ENCODE measurements around the gene MLXIP. TPM values are rescaled to one million over a fixed set of nuclear protein-coding genes. Genes with fewer than 3 reads are reported as not detected.
"Not testable (repeated sequence)": the region's sequence is repeated elsewhere in the genome, so short reads cannot be mapped to it uniquely, and the experiment has no call there.

Gene MLXIP
- total RNA-seq, 1 donor from 2014 or later = 41.4 TPM

- Mint-ChIP-seq H3K9me3 (no peaks in the 10 kb centered on the region), H3K4me1 (ENCODE audit: low read depth) (no peaks in the 10 kb centered on the region), H3K36me3 (ENCODE audit: low read depth) (no peaks in the 10 kb centered on the region), H3K4me3 (ENCODE audit: low read depth) (no peak overlapping the region), H3K27ac (no peak overlapping the region), H3K27me3 (ENCODE audit: low read depth) (no peaks in the 10 kb centered on the region)
- no peak for DNase-seq (ENCODE audit: low spot score)
- intact Hi-C loops (cut with micrococcal nuclease) = no loop called here
Measured at GRCh38 chr12:122043476-122043875, 35.1 kb upstream of the MLXIP start.

- Mint-ChIP-seq H3K4me1 (ENCODE audit: low read depth) (no peaks in the 10 kb centered on the region), H3K27me3 (ENCODE audit: low read depth) (no peaks in the 10 kb centered on the region), H3K4me3 (ENCODE audit: low read depth) (no peak overlapping the region), H3K36me3 (ENCODE audit: low read depth) (no peaks in the 10 kb centered on the region), H3K9me3 (no peaks in the 10 kb centered on the region), H3K27ac (no peak overlapping the region)
- DNase-seq (ENCODE audit: low spot score) = no peak
- intact Hi-C loops (cut with micrococcal nuclease) = no loop called here
Measured at GRCh38 chr12:122045262-122045661, 33.3 kb upstream of the MLXIP start.

- no peak overlapping the region for H3K4me3 Mint-ChIP-seq (ENCODE audit: low read depth)
- no peak overlapping the region for H3K27ac Mint-ChIP-seq
- H3K36me3 Mint-ChIP-seq (ENCODE audit: low read depth) = no peaks in the 10 kb centered on the region
- H3K27me3 Mint-ChIP-seq (ENCODE audit: low read depth) = no peaks in the 10 kb centered on the region
- no peak for DNase-seq (ENCODE audit: low spot score)
- intact Hi-C loops (cut with micrococcal nuclease) = no loop called here
- H3K4me1 Mint-ChIP-seq (ENCODE audit: low read depth) = no peaks in the 10 kb centered on the region
- H3K9me3 Mint-ChIP-seq = no peaks in the 10 kb centered on the region
Measured at GRCh38 chr12:122046145-122046544, 32.4 kb upstream of the MLXIP start.

GRCh38 chr12:122048151-122048550, 30.4 kb upstream of the MLXIP start:
- intact Hi-C loops (cut with micrococcal nuclease) = no loop called here
- H3K9me3 Mint-ChIP-seq = no peaks in the 10 kb centered on the region
- H3K36me3 Mint-ChIP-seq (ENCODE audit: low read depth) = no peaks in the 10 kb centered on the region
- H3K27ac Mint-ChIP-seq = no peak overlapping the region
- H3K27me3 Mint-ChIP-seq (ENCODE audit: low read depth) = no peaks in the 10 kb centered on the region
- no peak for DNase-seq (ENCODE audit: low spot score)
- H3K4me3 Mint-ChIP-seq (ENCODE audit: low read depth) = no peak overlapping the region
- no peaks in the 10 kb centered on the region for H3K4me1 Mint-ChIP-seq (ENCODE audit: low read depth)

- no peaks in the 10 kb centered on the region for H3K9me3 Mint-ChIP-seq
- H3K4me3 Mint-ChIP-seq (ENCODE audit: low read depth) = no peak overlapping the region
- H3K36me3 Mint-ChIP-seq (ENCODE audit: low read depth) = no peaks in the 10 kb centered on the region
- peaks cover 2% of the 10 kb centered on the region for H3K4me1 Mint-ChIP-seq (ENCODE audit: low read depth)
- H3K27ac Mint-ChIP-seq = no peak overlapping the region
- H3K27me3 Mint-ChIP-seq (ENCODE audit: low read depth) = no peaks in the 10 kb centered on the region
- intact Hi-C loops (cut with micrococcal nuclease) = no loop called here
- no peak for DNase-seq (ENCODE audit: low spot score)
Measured at GRCh38 chr12:122049827-122050226, 28.7 kb upstream of the MLXIP start.

- no peaks in the 10 kb centered on the region for H3K9me3 Mint-ChIP-seq
Measured at GRCh38 chr12:122050706-122051105, 27.9 kb upstream of the MLXIP start.

GRCh38 chr12:122051231-122051876, 27.2 kb upstream of the MLXIP start:
- DNase-seq (ENCODE audit: low spot score) = no peak
- no peak overlapping the region for H3K4me3 Mint-ChIP-seq (ENCODE audit: low read depth)
- intact Hi-C loops (cut with micrococcal nuclease) = no loop called here
- H3K4me1 Mint-ChIP-seq (ENCODE audit: low read depth) = peaks cover 2% of the 10 kb centered on the region
- no peaks in the 10 kb centered on the region for H3K9me3 Mint-ChIP-seq
- no peak overlapping the region for H3K27ac Mint-ChIP-seq
- H3K27me3 Mint-ChIP-seq (ENCODE audit: low read depth) = no peaks in the 10 kb centered on the region
- no peaks in the 10 kb centered on the region for H3K36me3 Mint-ChIP-seq (ENCODE audit: low read depth)

More at GRCh38 chr12:122050706-122051105, 27.9 kb upstream of the MLXIP start:
- peaks cover 2% of the 10 kb centered on the region for H3K4me1 Mint-ChIP-seq (ENCODE audit: low read depth)
- H3K36me3 Mint-ChIP-seq (ENCODE audit: low read depth) = no peaks in the 10 kb centered on the region
- intact Hi-C loops (cut with micrococcal nuclease) = no loop called here
- no peak for DNase-seq (ENCODE audit: low spot score)
- H3K27me3 Mint-ChIP-seq (ENCODE audit: low read depth) = no peaks in the 10 kb centered on the region
- H3K27ac Mint-ChIP-seq = no peak overlapping the region
- H3K4me3 Mint-ChIP-seq (ENCODE audit: low read depth) = no peak overlapping the region

- peaks cover 6% of the 10 kb centered on the region for H3K36me3 Mint-ChIP-seq (ENCODE audit: low read depth)
- H3K4me3 Mint-ChIP-seq (ENCODE audit: low read depth) = no peak overlapping the region
- intact Hi-C loops (cut with micrococcal nuclease) = no loop called here
- no peaks in the 10 kb centered on the region for H3K27me3 Mint-ChIP-seq (ENCODE audit: low read depth)
- no peak overlapping the region for H3K27ac Mint-ChIP-seq
- no peaks in the 10 kb centered on the region for H3K9me3 Mint-ChIP-seq
- DNase-seq (ENCODE audit: low spot score) = no peak
- peaks cover 2% of the 10 kb centered on the region for H3K4me1 Mint-ChIP-seq (ENCODE audit: low read depth)
Measured at GRCh38 chr12:122052285-122052684, 26.3 kb upstream of the MLXIP start.

- intact Hi-C loops (cut with micrococcal nuclease) = loop anchor here (1.0 kb wide), 2 partner anchors 68 to 136 kb away; no protein-coding TSS in a partner anchor
- Mint-ChIP-seq H3K27me3 (ENCODE audit: low read depth) (no peaks in the 10 kb centered on the region), H3K4me3 (ENCODE audit: low read depth) (no peak overlapping the region), H3K4me1 (ENCODE audit: low read depth) (peaks cover 2% of the 10 kb centered on the region), H3K27ac (no peak overlapping the region), H3K9me3 (no peaks in the 10 kb centered on the region), H3K36me3 (ENCODE audit: low read depth) (peaks cover 8% of the 10 kb centered on the region)
- no peak for DNase-seq (ENCODE audit: low spot score)
Measured at GRCh38 chr12:122054842-122055520, 23.6 kb upstream of the MLXIP start.

- H3K27ac Mint-ChIP-seq; H3K4me3 Mint-ChIP-seq (ENCODE audit: low read depth); H3K27me3 Mint-ChIP-seq (ENCODE audit: low read depth); DNase-seq (ENCODE audit: low spot score); intact Hi-C loops (cut with micrococcal nuclease); H3K9me3 Mint-ChIP-seq; H3K36me3 Mint-ChIP-seq (ENCODE audit: low read depth); H3K4me1 Mint-ChIP-seq (ENCODE audit: low read depth): not testable (repeated sequence)
Measured at GRCh38 chr12:122056406-122056805, 22.1 kb upstream of the MLXIP start.

- intact Hi-C loops (cut with micrococcal nuclease) = no loop called here
- peaks cover 8% of the 10 kb centered on the region for H3K36me3 Mint-ChIP-seq (ENCODE audit: low read depth)
- H3K27ac Mint-ChIP-seq = no peak overlapping the region
- DNase-seq (ENCODE audit: low spot score) = no peak
- no peaks in the 10 kb centered on the region for H3K27me3 Mint-ChIP-seq (ENCODE audit: low read depth)
- no peak overlapping the region for H3K4me3 Mint-ChIP-seq (ENCODE audit: low read depth)
- H3K4me1 Mint-ChIP-seq (ENCODE audit: low read depth) = peaks cover 2% of the 10 kb centered on the region
- H3K9me3 Mint-ChIP-seq = no peaks in the 10 kb centered on the region
Measured at GRCh38 chr12:122057007-122057735, 21.4 kb upstream of the MLXIP start.

- H3K4me1 Mint-ChIP-seq (ENCODE audit: low read depth) = peaks cover 2% of the 10 kb centered on the region
- H3K9me3 Mint-ChIP-seq = no peaks in the 10 kb centered on the region
- H3K27ac Mint-ChIP-seq = no peak overlapping the region
- no peak overlapping the region for H3K4me3 Mint-ChIP-seq (ENCODE audit: low read depth)
- peaks cover 8% of the 10 kb centered on the region for H3K36me3 Mint-ChIP-seq (ENCODE audit: low read depth)
- intact Hi-C loops (cut with micrococcal nuclease) = no loop called here
- no peaks in the 10 kb centered on the region for H3K27me3 Mint-ChIP-seq (ENCODE audit: low read depth)
- no peak for DNase-seq (ENCODE audit: low spot score)
Measured at GRCh38 chr12:122057769-122058168, 20.8 kb upstream of the MLXIP start.

GRCh38 chr12:122058549-122059149, 19.9 kb upstream of the MLXIP start:
- intact Hi-C loops (cut with micrococcal nuclease) = no loop called here
- no peak for DNase-seq (ENCODE audit: low spot score)
- H3K27ac Mint-ChIP-seq = no peak overlapping the region

More at GRCh38 chr12:122058549-122059149, 19.9 kb upstream of the MLXIP start:
- H3K27me3 Mint-ChIP-seq (ENCODE audit: low read depth) = no peaks in the 10 kb centered on the region
- H3K36me3 Mint-ChIP-seq (ENCODE audit: low read depth) = peaks cover 8% of the 10 kb centered on the region
- H3K9me3 Mint-ChIP-seq = no peaks in the 10 kb centered on the region
- H3K4me1 Mint-ChIP-seq (ENCODE audit: low read depth) = peaks cover 6% of the 10 kb centered on the region
- H3K4me3 Mint-ChIP-seq (ENCODE audit: low read depth) = no peak overlapping the region

All from activated T-helper 2 cell treated with anti-CD3 and anti-CD28 coated beads, Interferon-gamma antibody, Interleukin-2, Interleukin-4, amounts not matched to agents 10 μg/mL and 5 μg/mL and 100 μg/mL, durations not matched to agents 14 hours and 24 hours and 36 hours (primary cell).